ENCODE results near the gene LYRM2.

The LYRM2 gene

DNA sequence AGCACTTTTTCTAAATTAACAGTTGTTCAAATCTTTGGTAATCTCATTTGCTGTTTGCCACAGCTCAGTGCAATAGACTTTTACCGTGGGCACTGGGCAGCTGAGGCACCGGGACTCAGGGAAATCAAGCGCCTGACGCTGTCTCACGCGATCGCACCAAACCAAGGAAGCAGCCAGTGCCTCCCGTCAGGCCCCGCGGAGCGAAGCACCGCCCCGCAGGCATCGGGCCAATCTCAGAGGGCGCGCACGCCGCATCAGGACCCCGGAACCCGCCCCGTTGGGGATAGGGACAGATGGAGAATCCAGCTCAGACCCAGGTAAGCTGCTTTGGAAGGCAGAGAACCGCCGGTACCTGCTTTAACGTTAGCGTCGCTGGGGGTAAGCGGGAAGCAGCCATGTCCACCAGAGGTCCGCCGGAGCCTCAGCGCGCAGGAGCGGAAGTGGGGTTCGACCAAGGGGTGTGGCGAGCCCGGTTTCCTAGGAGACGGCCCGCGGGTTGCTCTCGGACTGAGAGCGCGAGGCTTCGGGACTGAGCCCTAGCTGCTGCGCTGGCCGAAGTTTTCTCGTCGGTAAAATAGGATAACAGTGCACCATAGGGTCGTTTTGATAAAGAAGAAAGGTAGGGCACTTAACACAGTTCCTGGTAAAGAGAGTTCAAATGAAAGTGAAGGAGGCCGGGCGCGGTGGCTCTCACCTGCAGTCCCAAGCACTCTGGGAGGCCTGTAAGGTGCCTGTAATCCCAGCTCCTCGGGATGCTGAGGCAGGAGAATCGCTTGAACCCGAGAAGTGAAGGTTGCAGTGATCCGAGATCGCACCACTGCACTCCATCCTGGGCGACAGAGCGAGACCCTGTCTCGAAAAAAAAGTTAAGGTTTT, at the start of gene LYRM2:
TSS of gene LYRM2 (minus strand) at position 428 of the 876 bp plus-strand sequence. CDS start at position 397, 31 bp downstream.
- DNase-seq (ENCODE audit: low read depth): peak; percentile 84

DNA sequence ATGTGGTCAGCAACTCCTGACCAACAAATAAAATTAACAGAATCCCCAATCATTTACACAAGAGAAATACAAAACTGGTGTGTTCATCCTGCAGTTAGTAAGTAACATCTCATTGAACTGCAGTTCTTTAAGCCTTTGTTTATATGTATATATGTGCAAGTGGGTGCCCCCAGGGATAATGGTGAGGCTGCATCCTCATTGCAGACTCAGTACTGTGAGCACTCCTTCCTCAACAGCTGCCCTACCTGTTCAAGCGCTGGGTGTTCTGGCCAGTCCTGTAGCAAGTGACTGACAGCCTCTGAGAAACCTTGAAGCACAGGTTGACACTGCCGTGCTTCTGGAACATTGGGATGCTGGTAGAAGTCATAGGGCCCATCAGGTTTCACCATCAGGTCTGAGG, 49.8 kb upstream of the LYRM2 start:
- no peak for DNase-seq (ENCODE audit: low read depth)

DNA sequence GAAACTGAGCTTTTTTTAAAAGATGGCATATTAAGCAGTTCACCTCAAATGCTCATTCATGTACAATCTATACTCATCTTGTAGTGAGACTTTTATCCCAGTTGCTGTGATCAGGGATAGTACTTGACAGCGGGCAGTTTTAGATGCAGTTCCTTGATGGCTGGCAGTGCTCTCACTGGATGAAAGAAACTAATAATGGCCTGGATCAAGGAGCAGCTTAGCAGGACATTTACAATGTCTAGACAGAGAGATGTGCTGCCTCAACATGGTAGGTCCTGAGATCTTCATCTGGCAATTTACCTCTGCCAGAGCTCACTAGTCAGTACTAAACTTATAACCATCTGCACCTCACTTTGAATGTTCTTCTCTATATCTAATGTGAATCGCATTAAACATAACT, 46.8 kb upstream of the LYRM2 start:
- DNase-seq (ENCODE audit: low read depth): no peak

- DNase-seq (ENCODE audit: low read depth): no peak
Observed at GRCh38 chr6:89682991-89683390, 44.4 kb upstream of the LYRM2 start.

DNA sequence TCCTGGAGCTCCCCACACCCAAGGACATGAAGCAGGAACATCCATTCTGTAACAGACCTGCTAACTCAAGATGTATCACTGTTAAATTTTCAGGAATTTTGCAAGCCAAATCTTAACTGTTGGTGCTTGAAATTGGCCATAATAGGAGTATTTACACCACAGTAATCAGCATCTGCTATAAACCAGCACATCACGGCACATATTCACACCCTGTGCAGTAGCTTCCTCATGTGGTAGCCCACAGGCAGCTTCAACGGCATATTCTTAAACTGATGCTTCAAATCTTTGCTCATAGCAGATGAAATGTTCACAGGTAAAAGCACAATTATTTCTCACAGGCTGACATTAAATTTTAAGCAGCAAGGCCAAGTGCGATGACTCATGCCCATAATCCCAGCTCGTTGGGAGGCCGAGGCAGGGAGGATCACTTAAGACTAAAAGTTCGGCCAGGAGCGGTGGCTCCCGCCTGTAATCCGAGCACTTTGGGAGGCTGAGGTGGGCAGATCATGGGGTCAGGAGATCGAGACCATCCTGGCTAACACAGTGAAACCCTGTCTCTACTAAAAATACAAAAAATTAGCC, 43.5 kb upstream of the LYRM2 start:
- DNase-seq (ENCODE audit: low read depth): no peak

GRCh38 chr6:89680551-89680950, 42.0 kb upstream of the LYRM2 start:
- DNase-seq (ENCODE audit: low read depth): no peak

- no peak for DNase-seq (ENCODE audit: low read depth)
Observed at GRCh38 chr6:89680150-89680549, 41.6 kb upstream of the LYRM2 start.

DNA sequence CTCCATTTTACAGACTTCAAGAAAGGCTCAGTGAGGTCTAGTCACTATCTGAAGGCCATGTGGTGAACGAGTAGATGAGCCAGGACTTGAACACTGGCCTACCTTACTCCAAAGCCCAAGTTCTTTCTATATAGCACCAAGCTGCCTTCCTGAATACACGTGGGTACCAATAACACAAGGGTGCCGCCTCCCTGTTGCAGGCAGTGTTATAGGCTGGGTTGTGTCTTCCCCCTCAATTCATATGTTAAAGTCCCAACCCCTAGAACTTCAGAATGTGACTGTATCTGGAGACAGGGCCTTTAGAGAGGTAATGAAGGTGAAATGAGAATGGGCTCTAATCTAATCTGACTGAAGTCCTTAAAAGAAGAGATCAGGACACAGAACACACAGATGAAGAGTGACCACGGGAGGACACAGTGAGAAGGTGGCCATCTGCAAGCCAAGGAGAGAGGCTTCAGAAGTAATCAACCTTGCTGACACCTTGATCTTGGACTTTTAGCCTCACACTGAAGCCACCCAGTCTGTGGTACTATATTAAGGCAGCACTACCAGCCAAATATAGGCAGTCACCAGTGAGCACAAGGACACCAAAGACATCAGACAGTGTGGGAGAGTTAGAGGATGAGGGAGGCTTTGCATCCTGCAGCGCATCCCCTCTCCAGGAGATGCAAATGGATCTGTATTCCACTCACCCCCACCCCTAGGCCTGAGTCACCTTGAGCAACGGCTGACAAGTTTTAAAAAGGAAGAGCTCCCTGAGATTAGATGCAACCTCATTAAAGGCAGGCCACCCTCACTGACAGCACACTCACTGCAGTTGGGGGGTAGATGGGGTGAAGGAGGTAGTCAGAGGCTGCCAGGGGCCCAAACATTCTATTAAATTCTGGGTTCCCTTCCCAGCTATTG, 40.9 kb upstream of the LYRM2 start:
- no peak for DNase-seq (ENCODE audit: low read depth)

DNA sequence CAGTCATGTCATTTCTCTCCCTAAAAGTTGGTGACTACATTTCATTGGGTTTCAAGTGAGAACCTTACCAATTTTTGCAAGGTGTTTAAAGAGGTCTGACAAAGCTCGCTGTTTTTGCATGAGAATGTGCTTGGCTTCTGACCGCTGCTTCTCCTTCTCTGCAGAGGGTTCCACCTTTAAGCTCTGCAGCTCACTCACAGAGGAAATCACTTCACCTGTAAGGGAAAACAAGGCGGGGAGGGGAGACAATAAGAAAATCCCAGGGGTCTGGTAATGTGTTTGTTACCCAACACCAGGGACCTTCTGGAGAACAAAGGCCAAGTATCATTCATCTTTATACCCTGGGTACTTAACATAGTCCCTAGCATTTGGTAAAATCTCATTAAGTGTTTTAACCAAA, 40.0 kb upstream of the LYRM2 start:
- DNase-seq (ENCODE audit: low read depth): no peak

- DNase-seq (ENCODE audit: low read depth): peak; percentile 2
Observed at GRCh38 chr6:89675949-89676748, 37.6 kb upstream of the LYRM2 start.

DNA sequence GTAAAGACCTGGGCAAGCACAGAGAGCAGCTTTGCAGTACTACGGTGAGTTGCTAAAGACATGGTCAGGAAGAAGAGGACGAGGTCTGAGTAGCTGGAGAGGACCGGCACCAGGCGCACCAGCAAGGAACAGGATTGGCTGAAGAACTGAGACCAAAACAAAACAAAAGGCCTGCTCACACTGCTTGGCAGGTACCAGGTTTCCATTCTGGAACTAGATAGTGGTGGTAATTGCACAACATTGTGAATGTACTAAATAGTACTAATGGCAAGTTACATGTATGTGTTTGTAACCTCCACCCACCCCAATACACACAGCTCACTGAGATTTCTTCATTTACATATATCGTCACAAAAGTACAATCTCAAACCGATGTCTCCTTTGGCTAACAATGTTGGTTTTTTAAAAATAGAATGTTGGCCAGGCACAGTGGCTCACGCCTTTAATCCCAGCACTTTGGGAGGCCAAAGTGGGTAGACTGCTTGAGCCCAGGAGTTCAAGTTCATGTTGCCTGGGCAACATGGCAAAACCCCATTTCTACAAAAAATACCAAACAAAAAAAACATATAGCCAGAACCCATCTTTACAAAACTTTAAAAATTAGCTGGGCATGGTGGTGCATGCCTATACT, 32.5 kb upstream of the LYRM2 start:
- no peak for DNase-seq (ENCODE audit: low read depth)

DNA sequence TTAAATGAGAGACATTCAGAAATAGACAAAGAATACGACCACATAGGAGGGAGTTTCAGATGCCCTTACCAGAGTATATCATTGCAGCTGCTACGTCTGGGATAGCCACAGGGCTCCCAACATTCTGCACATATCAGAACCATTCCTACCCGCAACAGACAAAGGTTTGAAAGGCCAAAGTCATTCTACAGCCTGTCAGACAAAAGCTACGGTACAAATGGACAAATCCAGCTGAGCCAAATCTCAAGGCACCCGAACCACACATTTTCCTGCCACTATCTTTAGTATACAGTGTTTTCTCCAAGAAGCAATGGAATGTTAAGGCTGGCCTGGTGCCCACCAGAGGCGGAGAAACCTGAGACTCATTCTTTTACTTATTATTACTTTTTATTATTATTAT, 30.5 kb upstream of the LYRM2 start:
- DNase-seq (ENCODE audit: low read depth): no peak

- peak; percentile 21 for DNase-seq (ENCODE audit: low read depth)
Observed at GRCh38 chr6:89667872-89668556, 29.5 kb upstream of the LYRM2 start.

DNA sequence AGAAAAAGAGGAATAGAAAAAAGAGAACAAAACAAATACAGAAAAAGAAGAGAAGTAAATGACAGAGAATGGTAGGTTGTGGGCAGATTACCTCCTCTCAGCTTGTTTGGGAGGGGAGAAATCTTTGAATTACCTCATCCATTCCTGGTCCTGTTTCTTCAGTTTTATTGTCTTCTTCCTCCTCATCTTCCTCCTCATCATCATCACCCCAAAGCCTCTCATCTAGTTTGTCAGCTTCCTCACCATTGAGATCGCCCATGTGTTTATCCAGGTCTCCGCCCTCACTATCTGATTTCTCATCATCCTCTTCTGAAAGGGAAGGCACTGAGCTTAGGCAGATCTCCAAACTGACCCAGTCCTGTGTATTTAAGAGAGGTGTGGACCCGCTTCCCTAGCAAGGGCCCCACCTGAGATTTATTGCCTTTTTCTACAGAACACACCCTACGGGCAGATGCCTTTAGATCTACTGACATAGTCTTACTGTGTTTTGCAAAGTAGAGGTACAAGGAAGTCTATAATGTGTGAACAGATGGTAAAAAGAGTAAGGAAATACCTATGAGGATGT, 24.2 kb upstream of the LYRM2 start:
- DNase-seq (ENCODE audit: low read depth): no peak

DNA sequence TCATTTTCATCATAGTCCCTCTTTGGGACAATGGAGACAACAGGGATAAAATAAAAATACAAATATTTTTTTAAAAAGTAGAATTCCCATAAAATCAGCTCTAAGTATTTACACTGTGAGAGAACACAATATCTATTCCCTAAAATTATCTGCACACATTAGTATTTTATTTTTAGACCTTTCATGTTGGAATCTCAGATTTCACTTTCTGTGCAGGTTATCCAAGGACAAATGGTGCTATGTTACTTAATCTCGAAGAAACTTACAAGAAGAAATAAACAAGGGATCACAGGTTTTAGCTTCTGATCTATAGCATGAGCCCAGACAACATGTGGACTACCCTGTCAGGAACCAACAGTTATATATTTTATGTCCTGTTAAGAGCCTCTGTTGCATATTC, 23.0 kb upstream of the LYRM2 start:
- DNase-seq (ENCODE audit: low read depth): no peak

GRCh38 chr6:89660981-89661380, 22.4 kb upstream of the LYRM2 start:
- DNase-seq (ENCODE audit: low read depth): no peak

GRCh38 chr6:89657445-89658158, 19.1 kb upstream of the LYRM2 start:
- DNase-seq (ENCODE audit: low read depth): no peak

- DNase-seq (ENCODE audit: low read depth): no peak
Observed at GRCh38 chr6:89655122-89655521, 16.6 kb upstream of the LYRM2 start.

- DNase-seq (ENCODE audit: low read depth): no peak
Observed at GRCh38 chr6:89650579-89650978, 12.0 kb upstream of the LYRM2 start.

DNA sequence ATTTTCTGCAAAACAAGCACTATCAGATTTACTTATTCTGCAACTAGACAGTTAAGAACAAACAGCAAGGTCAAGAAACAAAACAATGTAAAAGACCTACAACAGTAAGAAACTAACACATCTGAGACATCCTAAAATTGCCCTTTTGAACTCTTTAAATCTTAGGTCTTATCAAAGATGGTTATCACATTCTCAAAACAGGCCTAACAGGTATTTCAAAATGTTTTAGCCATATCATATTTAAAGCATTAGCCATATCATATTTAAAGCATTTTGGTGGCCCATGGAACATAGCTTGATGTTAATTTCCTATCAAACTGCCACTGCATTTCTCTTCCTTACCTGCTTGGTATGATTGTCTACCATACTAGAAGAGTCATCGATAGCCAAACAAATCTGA, 11.1 kb upstream of the LYRM2 start:
- no peak for DNase-seq (ENCODE audit: low read depth)
